GM13976 (cell line): Measurements from ENCODE around the gene TLDC2.

ENCODE experiments used
- DNase-seq: peaks from one replicate; pipeline ENCODE4 v3.0.0; 2012; ENCODE audit warnings: low spot score
- in situ Hi-C: fragments of 300-500 bp; cut with MboI; formaldehyde crosslinking; loops from one replicate; pipeline ENCODE4 v1.12.0; 2022; ENCODE audit warnings: low sequenced_read_pairs, mixed read lengths, inconsistent platforms; ENCODE audit not compliant: unreplicated experiment
- TF ChIP-seq, protein P1 (sequence below): IDR thresholded peaks from 2 replicates; pipeline ENCODE4 v1.5.1; 2012; ENCODE audit warnings: borderline replicate concordance, mild to moderate bottlenecking; ENCODE audit not compliant: insufficient read depth; ENCODE audit errors: extremely low read depth, missing control alignments, control extremely low read depth

TLDC2 gene

DNA sequence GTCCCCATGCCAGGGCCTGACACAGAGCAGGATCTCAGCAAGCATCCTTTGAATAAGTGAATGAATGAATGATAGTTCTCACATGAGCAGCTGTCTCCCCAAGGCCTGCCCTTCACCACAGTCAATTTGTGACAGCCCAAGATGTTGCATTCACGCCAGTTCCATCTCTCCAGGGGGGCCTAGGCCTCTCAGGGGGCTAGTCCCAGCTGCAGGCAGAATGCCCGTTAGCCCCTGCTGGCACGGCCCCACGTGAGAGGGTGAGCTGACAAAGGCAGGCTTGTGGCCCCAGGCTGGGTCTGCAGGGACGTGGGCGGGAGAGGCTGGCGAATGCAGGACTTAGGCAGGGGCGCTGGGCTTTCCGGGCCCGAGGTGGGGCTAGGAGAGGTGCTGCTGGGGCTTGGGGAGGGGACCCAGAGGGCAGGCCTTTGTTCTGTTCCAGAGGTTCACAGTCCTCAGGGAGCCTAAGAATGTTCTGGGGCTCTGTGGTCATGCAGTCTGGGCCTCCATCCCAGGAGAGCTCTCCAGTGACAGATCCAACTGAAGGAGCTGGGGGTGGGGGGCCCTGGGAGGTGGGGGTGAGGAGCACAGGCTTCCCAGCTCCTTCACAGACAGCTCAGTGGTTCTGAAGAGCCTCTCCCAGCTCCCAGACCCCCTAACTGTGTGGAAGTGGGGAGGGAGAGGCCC is 30.5 kb upstream of the TLDC2 start:
- no peak for DNase-seq
- in situ Hi-C loops: no loop called here
- TF ChIP-seq, protein P1, sequence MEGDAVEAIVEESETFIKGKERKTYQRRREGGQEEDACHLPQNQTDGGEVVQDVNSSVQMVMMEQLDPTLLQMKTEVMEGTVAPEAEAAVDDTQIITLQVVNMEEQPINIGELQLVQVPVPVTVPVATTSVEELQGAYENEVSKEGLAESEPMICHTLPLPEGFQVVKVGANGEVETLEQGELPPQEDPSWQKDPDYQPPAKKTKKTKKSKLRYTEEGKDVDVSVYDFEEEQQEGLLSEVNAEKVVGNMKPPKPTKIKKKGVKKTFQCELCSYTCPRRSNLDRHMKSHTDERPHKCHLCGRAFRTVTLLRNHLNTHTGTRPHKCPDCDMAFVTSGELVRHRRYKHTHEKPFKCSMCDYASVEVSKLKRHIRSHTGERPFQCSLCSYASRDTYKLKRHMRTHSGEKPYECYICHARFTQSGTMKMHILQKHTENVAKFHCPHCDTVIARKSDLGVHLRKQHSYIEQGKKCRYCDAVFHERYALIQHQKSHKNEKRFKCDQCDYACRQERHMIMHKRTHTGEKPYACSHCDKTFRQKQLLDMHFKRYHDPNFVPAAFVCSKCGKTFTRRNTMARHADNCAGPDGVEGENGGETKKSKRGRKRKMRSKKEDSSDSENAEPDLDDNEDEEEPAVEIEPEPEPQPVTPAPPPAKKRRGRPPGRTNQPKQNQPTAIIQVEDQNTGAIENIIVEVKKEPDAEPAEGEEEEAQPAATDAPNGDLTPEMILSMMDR: no peak

DNA sequence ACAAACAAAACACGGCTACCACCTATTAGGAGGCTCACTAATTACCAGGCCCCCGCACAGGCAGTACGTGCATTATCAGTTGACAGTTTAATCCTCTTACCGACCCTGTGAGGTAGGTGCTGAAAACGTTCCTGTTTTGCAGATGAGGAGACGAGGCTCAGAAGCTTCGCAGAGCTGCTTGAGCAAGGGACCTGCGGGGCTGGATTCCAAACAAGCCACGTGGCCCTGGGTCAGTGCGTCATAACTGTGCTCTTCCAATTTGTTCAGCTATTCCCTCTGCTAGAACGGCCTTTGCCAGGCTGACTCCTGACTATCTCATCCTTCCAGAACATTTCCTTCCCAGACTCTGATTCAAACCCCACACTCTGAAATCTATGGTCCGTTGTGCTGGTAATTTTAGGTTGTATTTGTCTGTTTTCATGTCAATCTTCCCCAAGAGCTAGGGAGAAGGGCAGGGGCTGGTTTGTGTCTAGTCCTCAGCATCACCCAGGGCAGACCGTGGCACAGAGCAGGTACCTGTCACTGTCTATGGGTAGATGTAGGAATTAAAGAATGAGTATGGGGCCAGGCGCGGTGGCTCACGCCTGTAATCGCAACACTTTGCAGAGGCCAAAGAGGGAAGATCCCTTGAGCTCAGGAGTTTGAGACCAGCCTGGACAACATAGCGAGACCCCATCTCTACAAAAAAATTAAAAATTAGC is 28.8 kb upstream of the TLDC2 start:
- in situ Hi-C loops: no loop called here
- no peak for DNase-seq
- TF ChIP-seq, protein P1: no peak

DNA sequence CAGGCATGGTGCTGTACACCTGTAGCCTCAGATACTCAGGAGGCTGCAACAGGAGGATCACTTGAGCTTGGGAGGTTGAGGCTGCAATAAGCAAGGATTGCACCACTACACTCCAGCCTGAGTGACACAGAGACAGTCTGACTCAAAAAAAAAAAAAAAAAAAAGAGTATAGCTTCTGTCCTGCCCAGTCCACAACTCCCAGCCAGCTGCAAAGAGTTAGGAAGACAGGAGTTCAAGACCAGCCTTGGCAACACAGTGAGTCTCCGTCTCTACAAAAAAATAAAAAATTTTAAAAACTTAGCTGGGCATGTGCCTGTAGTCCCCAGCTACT is 28.3 kb upstream of the TLDC2 start:
- in situ Hi-C loops: no loop called here
- TF ChIP-seq, protein P1: no peak
- no peak for DNase-seq

DNA sequence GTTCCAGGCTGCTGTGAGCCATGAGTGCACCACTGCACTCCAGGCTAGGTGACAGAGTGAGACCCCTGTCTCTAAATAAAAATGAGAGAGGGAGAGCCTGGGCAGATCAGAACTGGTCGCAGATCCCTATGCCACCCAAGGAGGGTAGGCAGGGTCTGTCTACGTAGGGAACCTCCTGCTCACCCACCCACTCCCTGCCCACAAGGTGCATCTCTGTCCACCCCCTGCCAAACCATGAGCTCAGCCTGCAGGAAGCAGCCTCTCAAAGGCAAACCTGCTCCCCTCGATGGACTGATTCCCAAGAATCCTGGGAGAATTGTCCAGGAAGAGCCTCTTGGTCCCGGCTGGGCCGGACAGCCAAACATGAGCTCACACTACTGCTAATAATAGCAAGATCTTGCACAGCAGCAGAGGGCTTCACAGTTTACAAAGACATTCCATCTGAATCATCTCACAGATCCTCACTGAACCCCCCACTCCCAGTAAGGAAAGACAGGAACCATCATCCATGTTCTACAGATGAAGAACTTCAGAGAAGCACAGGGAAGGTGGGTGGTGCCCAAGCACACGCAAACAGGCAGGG is 27.8 kb upstream of the TLDC2 start:
- in situ Hi-C loops: no loop called here
- TF ChIP-seq, protein P1: no peak
- no peak for DNase-seq

DNA sequence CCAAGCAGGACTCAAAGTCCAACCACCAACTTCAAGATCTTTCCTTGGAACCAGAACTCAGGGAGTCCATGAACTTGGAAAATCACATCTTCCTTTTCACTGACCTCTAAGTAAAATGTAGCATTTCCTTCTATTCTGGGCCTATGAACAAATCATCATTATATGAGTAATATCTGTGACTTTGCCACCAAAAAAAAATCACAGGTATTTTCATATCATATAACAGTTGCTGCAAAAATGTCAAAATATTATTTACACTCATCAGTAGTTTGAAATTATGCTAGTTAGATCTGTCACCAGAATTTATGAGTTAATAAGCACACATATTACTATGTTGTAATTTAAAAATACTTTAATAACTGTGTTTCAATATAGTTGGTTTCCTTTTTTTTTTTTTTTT is 27.3 kb upstream of the TLDC2 start:
- in situ Hi-C loops: no loop called here
- TF ChIP-seq, protein P1: no peak
- DNase-seq: no peak

DNA sequence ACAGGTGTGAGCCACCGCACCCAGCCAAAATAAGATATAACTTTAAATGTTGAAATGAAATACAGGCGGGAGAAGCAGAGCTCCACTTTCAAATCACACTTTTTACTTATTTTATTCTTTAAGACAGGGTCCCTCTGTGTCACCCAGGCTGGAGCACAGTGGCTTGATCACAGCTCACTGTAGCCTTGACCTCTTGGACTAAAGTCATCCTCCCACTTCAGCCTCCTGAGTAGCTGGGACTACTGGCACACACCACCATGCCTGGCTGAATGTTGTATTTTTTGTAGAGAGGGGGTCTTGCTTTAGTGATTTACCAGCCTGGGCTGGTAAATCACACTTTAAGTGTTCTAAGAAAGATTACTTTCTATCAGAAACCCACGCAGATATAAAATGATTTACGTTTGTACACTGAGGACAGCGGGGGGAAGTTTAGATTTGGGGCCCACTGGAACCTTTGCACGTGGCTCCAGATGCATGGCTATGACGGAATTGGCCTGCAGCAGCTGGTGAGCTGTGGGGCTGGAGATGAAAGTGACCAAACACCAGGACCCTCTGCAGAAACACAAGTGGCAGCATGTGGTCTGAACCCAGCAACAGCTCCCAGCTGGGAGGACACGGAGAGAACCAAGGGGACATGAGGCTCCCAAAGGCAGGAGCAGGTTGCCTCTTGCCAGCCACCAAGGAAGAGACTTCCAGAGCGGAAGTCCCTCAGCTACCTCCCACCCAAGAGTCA is 26.4 kb upstream of the TLDC2 start:
- TF ChIP-seq, protein P1: no peak
- in situ Hi-C loops: no loop called here
- no peak for DNase-seq
